ENCODE results near the gene SHISAL2A.

DNA sequence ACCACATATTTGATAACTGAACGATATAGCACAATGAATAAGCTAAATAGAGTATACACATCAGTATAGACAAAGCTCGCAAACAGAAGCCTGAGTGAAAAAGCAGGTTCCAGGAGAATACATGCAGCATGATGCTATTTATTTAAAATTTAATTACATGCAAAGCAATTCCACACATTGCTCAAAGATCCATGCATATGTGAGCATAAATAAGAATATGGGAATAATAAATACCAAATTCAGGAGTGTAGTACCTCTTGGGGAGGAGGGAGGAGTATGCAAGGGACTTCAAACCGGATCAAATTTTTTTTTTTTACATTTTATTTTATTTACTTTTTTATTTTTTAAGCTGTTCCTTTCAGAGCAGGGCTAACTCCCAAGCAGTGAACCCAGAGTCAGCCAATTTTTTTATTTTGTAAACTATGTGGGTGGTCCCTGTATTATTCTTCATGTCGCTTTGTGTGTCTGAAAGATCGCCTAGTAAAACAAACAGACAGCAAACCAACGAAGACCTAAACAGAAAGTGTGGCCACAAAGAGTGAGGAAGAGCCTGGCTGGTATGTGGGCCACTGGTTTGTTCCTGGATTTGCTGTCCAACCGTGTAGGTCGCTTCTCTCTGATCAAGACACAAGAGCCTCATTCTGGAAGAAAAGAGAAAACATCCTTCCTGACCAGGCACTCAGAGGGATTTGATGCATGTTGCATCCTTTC is 4.2 kb upstream of the SHISAL2A start:
- TF ChIP-seq, protein P1, sequence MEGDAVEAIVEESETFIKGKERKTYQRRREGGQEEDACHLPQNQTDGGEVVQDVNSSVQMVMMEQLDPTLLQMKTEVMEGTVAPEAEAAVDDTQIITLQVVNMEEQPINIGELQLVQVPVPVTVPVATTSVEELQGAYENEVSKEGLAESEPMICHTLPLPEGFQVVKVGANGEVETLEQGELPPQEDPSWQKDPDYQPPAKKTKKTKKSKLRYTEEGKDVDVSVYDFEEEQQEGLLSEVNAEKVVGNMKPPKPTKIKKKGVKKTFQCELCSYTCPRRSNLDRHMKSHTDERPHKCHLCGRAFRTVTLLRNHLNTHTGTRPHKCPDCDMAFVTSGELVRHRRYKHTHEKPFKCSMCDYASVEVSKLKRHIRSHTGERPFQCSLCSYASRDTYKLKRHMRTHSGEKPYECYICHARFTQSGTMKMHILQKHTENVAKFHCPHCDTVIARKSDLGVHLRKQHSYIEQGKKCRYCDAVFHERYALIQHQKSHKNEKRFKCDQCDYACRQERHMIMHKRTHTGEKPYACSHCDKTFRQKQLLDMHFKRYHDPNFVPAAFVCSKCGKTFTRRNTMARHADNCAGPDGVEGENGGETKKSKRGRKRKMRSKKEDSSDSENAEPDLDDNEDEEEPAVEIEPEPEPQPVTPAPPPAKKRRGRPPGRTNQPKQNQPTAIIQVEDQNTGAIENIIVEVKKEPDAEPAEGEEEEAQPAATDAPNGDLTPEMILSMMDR (IDR thresholded peaks at IDR 0.05) = no peak
- no peak for TF ChIP-seq POLR2A (IDR thresholded peaks at IDR 0.05)
